ENCODE measurements around the gene SCUBE3. TPM values are rescaled to one million over a fixed set of nuclear protein-coding genes. Genes with fewer than 3 reads are reported as not detected.

The SCUBE3 gene
- total and polyA plus RNA-seq, 9 of the 15 experiments (the other 6 are each of a cell fraction or from before 2014, with no cell fraction given) = 0.01 to 0.11 TPM; not detected in 7

DNA sequence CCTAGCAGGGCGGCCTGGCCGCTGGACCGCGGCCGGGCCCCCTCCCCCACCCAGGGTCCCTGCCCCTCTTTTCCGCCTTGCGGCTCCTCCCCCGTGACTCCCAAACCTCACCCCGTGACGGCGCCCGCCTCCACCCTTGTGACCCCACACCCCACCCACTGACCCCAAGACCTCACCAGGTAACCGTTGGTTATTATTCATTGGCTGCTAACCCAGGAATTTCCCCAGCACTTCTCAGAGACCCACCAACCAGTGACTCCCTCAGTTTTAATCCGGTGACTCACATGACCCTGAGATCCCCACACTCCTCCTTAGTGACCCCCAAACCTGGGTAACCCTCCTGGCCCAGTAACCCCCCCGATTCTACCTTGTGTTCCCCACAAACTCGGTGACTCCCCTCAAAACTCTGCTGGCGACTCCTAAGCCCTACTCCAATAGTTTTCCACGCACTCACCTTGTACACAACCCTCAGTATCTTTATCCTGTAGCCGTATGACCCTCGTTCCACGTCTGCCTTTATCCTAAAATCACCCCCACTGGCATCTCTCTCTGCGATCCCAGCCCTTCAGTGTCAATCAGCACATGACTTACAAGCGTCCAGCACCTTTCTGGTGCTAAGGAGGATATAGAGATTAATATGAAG is 46.3 kb downstream of the SCUBE3 start (continued):
- TF ChIP-seq, protein P1, sequence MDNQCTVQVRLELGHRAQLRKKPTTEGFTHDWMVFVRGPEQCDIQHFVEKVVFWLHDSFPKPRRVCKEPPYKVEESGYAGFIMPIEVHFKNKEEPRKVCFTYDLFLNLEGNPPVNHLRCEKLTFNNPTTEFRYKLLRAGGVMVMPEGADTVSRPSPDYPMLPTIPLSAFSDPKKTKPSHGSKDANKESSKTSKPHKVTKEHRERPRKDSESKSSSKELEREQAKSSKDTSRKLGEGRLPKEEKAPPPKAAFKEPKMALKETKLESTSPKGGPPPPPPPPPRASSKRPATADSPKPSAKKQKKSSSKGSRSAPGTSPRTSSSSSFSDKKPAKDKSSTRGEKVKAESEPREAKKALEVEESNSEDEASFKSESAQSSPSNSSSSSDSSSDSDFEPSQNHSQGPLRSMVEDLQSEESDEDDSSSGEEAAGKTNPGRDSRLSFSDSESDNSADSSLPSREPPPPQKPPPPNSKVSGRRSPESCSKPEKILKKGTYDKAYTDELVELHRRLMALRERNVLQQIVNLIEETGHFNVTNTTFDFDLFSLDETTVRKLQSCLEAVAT (IDR thresholded peaks at IDR 0.05) = peak; percentile 74 to 77; a peak in 3 of 4 replicates
- TF ChIP-seq, protein P2, sequence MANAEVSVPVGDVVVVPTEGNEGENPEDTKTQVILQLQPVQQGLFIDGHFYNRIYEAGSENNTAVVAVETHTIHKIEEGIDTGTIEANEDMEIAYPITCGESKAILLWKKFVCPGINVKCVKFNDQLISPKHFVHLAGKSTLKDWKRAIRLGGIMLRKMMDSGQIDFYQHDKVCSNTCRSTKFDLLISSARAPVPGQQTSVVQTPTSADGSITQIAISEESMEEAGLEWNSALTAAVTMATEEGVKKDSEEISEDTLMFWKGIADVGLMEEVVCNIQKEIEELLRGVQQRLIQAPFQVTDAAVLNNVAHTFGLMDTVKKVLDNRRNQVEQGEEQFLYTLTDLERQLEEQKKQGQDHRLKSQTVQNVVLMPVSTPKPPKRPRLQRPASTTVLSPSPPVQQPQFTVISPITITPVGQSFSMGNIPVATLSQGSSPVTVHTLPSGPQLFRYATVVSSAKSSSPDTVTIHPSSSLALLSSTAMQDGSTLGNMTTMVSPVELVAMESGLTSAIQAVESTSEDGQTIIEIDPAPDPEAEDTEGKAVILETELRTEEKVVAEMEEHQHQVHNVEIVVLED (CRISPR knock-in tag; IDR thresholded peaks at IDR 0.05) = no peak
- TF ChIP-seq ZNF197 (CRISPR knock-in tag; IDR thresholded peaks at IDR 0.05; ENCODE audit: low read depth) = peak; percentile 43; the same call in 1 of the 2 replicates
- TF ChIP-seq ARID2 (IDR thresholded peaks at IDR 0.05) = peak; percentile 21; the same call in 1 of the 2 replicates
- TF ChIP-seq YBX1 (IDR thresholded peaks at IDR 0.05) = no peak
- TF ChIP-seq, protein P3, sequence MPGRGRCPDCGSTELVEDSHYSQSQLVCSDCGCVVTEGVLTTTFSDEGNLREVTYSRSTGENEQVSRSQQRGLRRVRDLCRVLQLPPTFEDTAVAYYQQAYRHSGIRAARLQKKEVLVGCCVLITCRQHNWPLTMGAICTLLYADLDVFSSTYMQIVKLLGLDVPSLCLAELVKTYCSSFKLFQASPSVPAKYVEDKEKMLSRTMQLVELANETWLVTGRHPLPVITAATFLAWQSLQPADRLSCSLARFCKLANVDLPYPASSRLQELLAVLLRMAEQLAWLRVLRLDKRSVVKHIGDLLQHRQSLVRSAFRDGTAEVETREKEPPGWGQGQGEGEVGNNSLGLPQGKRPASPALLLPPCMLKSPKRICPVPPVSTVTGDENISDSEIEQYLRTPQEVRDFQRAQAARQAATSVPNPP (IDR thresholded peaks at IDR 0.05; ENCODE audit: borderline replicate concordance, insufficient read depth, insufficient read length) = no peak
- TF ChIP-seq, protein P4, sequence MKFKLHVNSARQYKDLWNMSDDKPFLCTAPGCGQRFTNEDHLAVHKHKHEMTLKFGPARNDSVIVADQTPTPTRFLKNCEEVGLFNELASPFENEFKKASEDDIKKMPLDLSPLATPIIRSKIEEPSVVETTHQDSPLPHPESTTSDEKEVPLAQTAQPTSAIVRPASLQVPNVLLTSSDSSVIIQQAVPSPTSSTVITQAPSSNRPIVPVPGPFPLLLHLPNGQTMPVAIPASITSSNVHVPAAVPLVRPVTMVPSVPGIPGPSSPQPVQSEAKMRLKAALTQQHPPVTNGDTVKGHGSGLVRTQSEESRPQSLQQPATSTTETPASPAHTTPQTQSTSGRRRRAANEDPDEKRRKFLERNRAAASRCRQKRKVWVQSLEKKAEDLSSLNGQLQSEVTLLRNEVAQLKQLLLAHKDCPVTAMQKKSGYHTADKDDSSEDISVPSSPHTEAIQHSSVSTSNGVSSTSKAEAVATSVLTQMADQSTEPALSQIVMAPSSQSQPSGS (CRISPR knock-in tag; IDR thresholded peaks at IDR 0.05) = no peak
- TF ChIP-seq PRMT5 (CRISPR knock-in tag; IDR thresholded peaks at IDR 0.05) = no peak
- TF ChIP-seq RAD21 (CRISPR knock-in tag; conservative IDR thresholded peaks at IDR 0.05 in 1 of 2, IDR thresholded peaks at IDR 0.05 in 1 of 2) = no peak
- TF ChIP-seq MXI1 (IDR thresholded peaks at IDR 0.05; ENCODE audit: low read depth, low read length) = no peak
- no peak; the same call in 1 of the 2 replicates for TF ChIP-seq BRD4 (IDR thresholded peaks at IDR 0.05)
- TF ChIP-seq ATF1 (CRISPR knock-in tag; IDR thresholded peaks at IDR 0.05) = no peak
- no peak for TF ChIP-seq ATF1 (tag; IDR thresholded peaks at IDR 0.05)
- TF ChIP-seq TAL1 (IDR thresholded peaks at IDR 0.05) = peak; percentile 24; the same call in 1 of the 2 replicates
- TF ChIP-seq MYBL2 (IDR thresholded peaks at IDR 0.05; ENCODE audit: low read depth) = no peak
- no peak for TF ChIP-seq MYBL2 (CRISPR knock-in tag; IDR thresholded peaks at IDR 0.05; ENCODE audit: borderline replicate concordance)
- TF ChIP-seq, protein P5, sequence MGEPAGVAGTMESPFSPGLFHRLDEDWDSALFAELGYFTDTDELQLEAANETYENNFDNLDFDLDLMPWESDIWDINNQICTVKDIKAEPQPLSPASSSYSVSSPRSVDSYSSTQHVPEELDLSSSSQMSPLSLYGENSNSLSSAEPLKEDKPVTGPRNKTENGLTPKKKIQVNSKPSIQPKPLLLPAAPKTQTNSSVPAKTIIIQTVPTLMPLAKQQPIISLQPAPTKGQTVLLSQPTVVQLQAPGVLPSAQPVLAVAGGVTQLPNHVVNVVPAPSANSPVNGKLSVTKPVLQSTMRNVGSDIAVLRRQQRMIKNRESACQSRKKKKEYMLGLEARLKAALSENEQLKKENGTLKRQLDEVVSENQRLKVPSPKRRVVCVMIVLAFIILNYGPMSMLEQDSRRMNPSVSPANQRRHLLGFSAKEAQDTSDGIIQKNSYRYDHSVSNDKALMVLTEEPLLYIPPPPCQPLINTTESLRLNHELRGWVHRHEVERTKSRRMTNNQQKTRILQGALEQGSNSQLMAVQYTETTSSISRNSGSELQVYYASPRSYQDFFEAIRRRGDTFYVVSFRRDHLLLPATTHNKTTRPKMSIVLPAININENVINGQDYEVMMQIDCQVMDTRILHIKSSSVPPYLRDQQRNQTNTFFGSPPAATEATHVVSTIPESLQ (CRISPR knock-in tag; IDR thresholded peaks at IDR 0.05) = no peak
- TF ChIP-seq, protein P6, sequence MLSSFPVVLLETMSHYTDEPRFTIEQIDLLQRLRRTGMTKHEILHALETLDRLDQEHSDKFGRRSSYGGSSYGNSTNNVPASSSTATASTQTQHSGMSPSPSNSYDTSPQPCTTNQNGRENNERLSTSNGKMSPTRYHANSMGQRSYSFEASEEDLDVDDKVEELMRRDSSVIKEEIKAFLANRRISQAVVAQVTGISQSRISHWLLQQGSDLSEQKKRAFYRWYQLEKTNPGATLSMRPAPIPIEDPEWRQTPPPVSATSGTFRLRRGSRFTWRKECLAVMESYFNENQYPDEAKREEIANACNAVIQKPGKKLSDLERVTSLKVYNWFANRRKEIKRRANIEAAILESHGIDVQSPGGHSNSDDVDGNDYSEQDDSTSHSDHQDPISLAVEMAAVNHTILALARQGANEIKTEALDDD (IDR thresholded peaks at IDR 0.05) = peak; percentile 63
- no peak for TF ChIP-seq CEBPB (tag; IDR thresholded peaks at IDR 0.05)
- no peak for TF ChIP-seq BHLHE40 (IDR thresholded peaks at IDR 0.05; ENCODE audit: low read length)
- TF ChIP-seq ZNF23 (CRISPR knock-in tag; IDR thresholded peaks at IDR 0.05) = no peak
